Embryonic facial prominence (tissue), 1 donor: ENCODE data around the gene TARS2.

ENCODE experiments used
- DNase-seq: peaks from one replicate; pipeline ENCODE4 v3.0.0-alpha.2; 2016; ENCODE audit errors: extremely low spot score

The TARS2 gene

GRCh38 chr1:150507912-150508864, 21.0 kb downstream of the TARS2 start, which contains the start of gene ECM1:
TSS of gene ECM1 (plus strand) at chr1:150508109. CDS start at chr1:150508210, 101 bp downstream.
- no peak for DNase-seq

GRCh38 chr1:150508982-150509381, 21.8 kb downstream of the TARS2 start:
- DNase-seq, result no peak

GRCh38 chr1:150511551-150511950, 24.3 kb downstream of the TARS2 start:
- no peak for DNase-seq

- DNase-seq, result no peak
Observed at GRCh38 chr1:150511985-150512660, 24.9 kb downstream of the TARS2 start.

GRCh38 chr1:150512846-150513245, 25.6 kb downstream of the TARS2 start:
- no peak for DNase-seq

GRCh38 chr1:150513351-150513791, 26.2 kb downstream of the TARS2 start:
- DNase-seq, result no peak

- DNase-seq, result no peak
Observed at GRCh38 chr1:150514260-150514659, 27.0 kb downstream of the TARS2 start.

GRCh38 chr1:150514913-150515327, 27.7 kb downstream of the TARS2 start:
- no peak for DNase-seq

GRCh38 chr1:150515328-150516049, 28.3 kb downstream of the TARS2 start, which contains the start of gene FALEC:
TSS of gene FALEC (plus strand) at chr1:150515752.
- peak; percentile 89 for DNase-seq

GRCh38 chr1:150516050-150516591, 28.9 kb downstream of the TARS2 start:
- no peak for DNase-seq

GRCh38 chr1:150516616-150517015, 29.4 kb downstream of the TARS2 start:
- DNase-seq, result no peak

- no peak for DNase-seq
Observed at GRCh38 chr1:150521196-150521968, 34.2 kb downstream of the TARS2 start.

GRCh38 chr1:150525348-150525747, 38.1 kb downstream of the TARS2 start:
- DNase-seq, result no peak

- no peak for DNase-seq
Observed at GRCh38 chr1:150528196-150528595, 41.0 kb downstream of the TARS2 start.

GRCh38 chr1:150529017-150529416, 41.8 kb downstream of the TARS2 start:
- DNase-seq, result no peak

GRCh38 chr1:150530491-150531159, 43.4 kb downstream of the TARS2 start:
- DNase-seq, result no peak

- DNase-seq, result no peak
Observed at GRCh38 chr1:150532860-150533259, 45.6 kb downstream of the TARS2 start.

GRCh38 chr1:150534002-150534401, 46.8 kb downstream of the TARS2 start:
- no peak for DNase-seq

- no peak for DNase-seq
Observed at GRCh38 chr1:150535511-150536287, 48.5 kb downstream of the TARS2 start.
